Measurements from ENCODE around the gene CELF2.

The CELF2 gene

GRCh38 chr10:11303361-11304170, 285.9 kb downstream of the CELF2 start:
- no peak for DNase-seq (ENCODE audit: low read depth)

GRCh38 chr10:11304906-11305585, 287.4 kb downstream of the CELF2 start:
- no peak for DNase-seq (ENCODE audit: low read depth)

- DNase-seq (ENCODE audit: low read depth), result no peak
Measured at GRCh38 chr10:11305825-11306593, 288.3 kb downstream of the CELF2 start.

- no peak for DNase-seq (ENCODE audit: low read depth)
Measured at GRCh38 chr10:11307004-11307403, 289.3 kb downstream of the CELF2 start.

GRCh38 chr10:11307937-11308336, 290.3 kb downstream of the CELF2 start:
- DNase-seq (ENCODE audit: low read depth), result no peak

GRCh38 chr10:11311027-11311426, 293.4 kb downstream of the CELF2 start:
- no peak for DNase-seq (ENCODE audit: low read depth)

GRCh38 chr10:11313463-11313862, 295.8 kb downstream of the CELF2 start:
- no peak for DNase-seq (ENCODE audit: low read depth)

- no peak for DNase-seq (ENCODE audit: low read depth)
Measured at GRCh38 chr10:11317936-11318670, 300.4 kb downstream of the CELF2 start.

- DNase-seq (ENCODE audit: low read depth), result no peak
Measured at GRCh38 chr10:11318826-11319598, 301.3 kb downstream of the CELF2 start.

GRCh38 chr10:11319990-11320602, 302.4 kb downstream of the CELF2 start:
- no peak for DNase-seq (ENCODE audit: low read depth)

- no peak for DNase-seq (ENCODE audit: low read depth)
Measured at GRCh38 chr10:11320809-11321520, 303.3 kb downstream of the CELF2 start.

- DNase-seq (ENCODE audit: low read depth), result no peak
Measured at GRCh38 chr10:11322698-11323097, 305.0 kb downstream of the CELF2 start.

- no peak for DNase-seq (ENCODE audit: low read depth)
Measured at GRCh38 chr10:11324761-11325321, 307.2 kb downstream of the CELF2 start.

- no peak for DNase-seq (ENCODE audit: low read depth)
Measured at GRCh38 chr10:11325817-11326216, 308.1 kb downstream of the CELF2 start.

GRCh38 chr10:11326241-11326640, 308.6 kb downstream of the CELF2 start:
- DNase-seq (ENCODE audit: low read depth), result no peak

- DNase-seq (ENCODE audit: low read depth), result no peak
Measured at GRCh38 chr10:11326913-11327616, 309.4 kb downstream of the CELF2 start.

GRCh38 chr10:11328264-11329061, 310.8 kb downstream of the CELF2 start:
- DNase-seq (ENCODE audit: low read depth), result no peak

GRCh38 chr10:11329062-11329673, 311.5 kb downstream of the CELF2 start:
- DNase-seq (ENCODE audit: low read depth), result no peak

Measured in stimulated activated CD8-positive, alpha-beta memory T cell treated with anti-CD3 and anti-CD28 coated beads, Interleukin-15, amount 100 ng/mL, for 1 hour (primary cell).